ENCODE measurements around the gene CENPN. TPM values are rescaled to one million over a fixed set of nuclear protein-coding genes. Genes with fewer than 3 reads are reported as not detected.

CENPN gene
- total RNA-seq, 3 donors from 2014 or later (not counting 1 experiment from before 2014, with no cell fraction given), result 6.6 to 11.6 (median 9.0) TPM

DNA sequence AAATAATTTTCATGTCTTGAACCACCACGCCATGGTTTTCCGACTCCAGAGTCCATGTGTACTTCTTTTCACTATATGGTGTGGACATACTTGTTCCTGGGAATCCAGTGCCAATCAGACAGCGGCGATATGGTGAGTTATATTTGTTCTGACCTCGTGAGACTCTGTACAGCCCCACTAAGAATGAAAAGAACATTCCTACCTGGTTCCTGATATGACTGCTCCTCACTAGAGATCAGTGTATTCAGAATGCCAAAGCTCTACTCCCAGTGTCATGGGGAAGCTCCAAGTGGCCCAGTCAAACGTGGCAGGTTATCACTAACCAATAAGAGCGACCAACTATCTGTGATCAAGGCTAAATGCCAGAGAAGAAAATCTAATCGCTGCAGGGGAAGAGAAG is 64.0 kb downstream of the CENPN start:
- WGBS (ENCODE audit: insufficient coverage), result 89% methylated on average over 7 of the region's 8 CpGs
- Histone ChIP-seq H3K4me1 (ENCODE audit: control insufficient read depth, insufficient read depth, low read length) (no peaks in the 10 kb centered on the region), H3K9me3 (ENCODE audit: control insufficient read depth, insufficient read depth, low read length) (no peaks in the 10 kb centered on the region), H3K27me3 (ENCODE audit: control insufficient read depth, insufficient read depth, low read length) (no peaks in the 10 kb centered on the region), H3K27ac (ENCODE audit: low read length) (no peak overlapping the region), H3K4me3 (ENCODE audit: low read length) (no peak overlapping the region), H3K36me3 (ENCODE audit: control insufficient read depth, insufficient read depth, low read length) (no peaks in the 10 kb centered on the region)
- Mint-ChIP-seq H3K4me1 (no peaks in the 10 kb centered on the region), H3K9me3 (no peaks in the 10 kb centered on the region), H3K36me3 (no peaks in the 10 kb centered on the region), H3K27ac (no peak overlapping the region), H3K4me3 (no peak overlapping the region), H3K27me3 (ENCODE audit: low read depth in 2 of 2) (peaks cover 5 to 30% of the 10 kb centered on the region in 2 donors)
- intact Hi-C loops (cut with micrococcal nuclease), result no loop called here
- TF ChIP-seq, protein P1, sequence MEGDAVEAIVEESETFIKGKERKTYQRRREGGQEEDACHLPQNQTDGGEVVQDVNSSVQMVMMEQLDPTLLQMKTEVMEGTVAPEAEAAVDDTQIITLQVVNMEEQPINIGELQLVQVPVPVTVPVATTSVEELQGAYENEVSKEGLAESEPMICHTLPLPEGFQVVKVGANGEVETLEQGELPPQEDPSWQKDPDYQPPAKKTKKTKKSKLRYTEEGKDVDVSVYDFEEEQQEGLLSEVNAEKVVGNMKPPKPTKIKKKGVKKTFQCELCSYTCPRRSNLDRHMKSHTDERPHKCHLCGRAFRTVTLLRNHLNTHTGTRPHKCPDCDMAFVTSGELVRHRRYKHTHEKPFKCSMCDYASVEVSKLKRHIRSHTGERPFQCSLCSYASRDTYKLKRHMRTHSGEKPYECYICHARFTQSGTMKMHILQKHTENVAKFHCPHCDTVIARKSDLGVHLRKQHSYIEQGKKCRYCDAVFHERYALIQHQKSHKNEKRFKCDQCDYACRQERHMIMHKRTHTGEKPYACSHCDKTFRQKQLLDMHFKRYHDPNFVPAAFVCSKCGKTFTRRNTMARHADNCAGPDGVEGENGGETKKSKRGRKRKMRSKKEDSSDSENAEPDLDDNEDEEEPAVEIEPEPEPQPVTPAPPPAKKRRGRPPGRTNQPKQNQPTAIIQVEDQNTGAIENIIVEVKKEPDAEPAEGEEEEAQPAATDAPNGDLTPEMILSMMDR (IDR thresholded peaks at IDR 0.05), result no peak
- DNase-seq, result no peak
- ATAC-seq, result no peak

DNA sequence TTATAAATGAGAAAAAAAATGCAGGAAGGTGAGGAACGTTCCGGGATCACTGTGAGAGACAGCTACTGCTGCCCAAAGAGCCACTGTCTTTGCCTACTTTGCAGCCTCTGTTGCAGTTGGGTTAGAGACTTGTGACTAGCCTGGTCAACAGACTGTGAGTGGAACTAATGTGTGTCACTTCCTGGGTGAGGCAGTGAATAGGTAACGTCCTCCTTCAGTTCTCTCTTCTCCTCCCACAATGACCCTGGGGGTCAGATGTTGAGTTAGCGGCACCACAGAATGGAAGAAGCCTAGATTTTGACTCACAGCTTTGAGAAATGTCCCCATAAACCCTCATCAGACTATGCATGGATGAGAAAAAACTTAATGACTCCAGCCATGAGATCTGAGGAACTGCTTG is 64.8 kb downstream of the CENPN start:
- Histone ChIP-seq H3K9me3 (ENCODE audit: control insufficient read depth, insufficient read depth, low read length) (no peaks in the 10 kb centered on the region), H3K27ac (ENCODE audit: low read length) (no peak overlapping the region), H3K4me3 (ENCODE audit: low read length) (no peak overlapping the region), H3K36me3 (ENCODE audit: control insufficient read depth, insufficient read depth, low read length) (no peaks in the 10 kb centered on the region), H3K4me1 (ENCODE audit: control insufficient read depth, insufficient read depth, low read length) (peaks cover 6% of the 10 kb centered on the region), H3K27me3 (ENCODE audit: control insufficient read depth, insufficient read depth, low read length) (no peaks in the 10 kb centered on the region)
- Mint-ChIP-seq H3K4me1 (no peaks in the 10 kb centered on the region), H3K27me3 (ENCODE audit: low read depth in 2 of 2) (peaks cover 5 to 30% of the 10 kb centered on the region in 2 donors), H3K36me3 (no peaks in the 10 kb centered on the region), H3K27ac (no peak overlapping the region), H3K4me3 (no peak overlapping the region), H3K9me3 (no peaks in the 10 kb centered on the region)
- WGBS (ENCODE audit: insufficient coverage), result 72% methylated on average over 4 of the region's 4 CpGs
- ATAC-seq, result no peak
- no peak for DNase-seq
- intact Hi-C loops (cut with micrococcal nuclease), result no loop called here
- TF ChIP-seq, protein P1 (IDR thresholded peaks at IDR 0.05), result no peak

DNA sequence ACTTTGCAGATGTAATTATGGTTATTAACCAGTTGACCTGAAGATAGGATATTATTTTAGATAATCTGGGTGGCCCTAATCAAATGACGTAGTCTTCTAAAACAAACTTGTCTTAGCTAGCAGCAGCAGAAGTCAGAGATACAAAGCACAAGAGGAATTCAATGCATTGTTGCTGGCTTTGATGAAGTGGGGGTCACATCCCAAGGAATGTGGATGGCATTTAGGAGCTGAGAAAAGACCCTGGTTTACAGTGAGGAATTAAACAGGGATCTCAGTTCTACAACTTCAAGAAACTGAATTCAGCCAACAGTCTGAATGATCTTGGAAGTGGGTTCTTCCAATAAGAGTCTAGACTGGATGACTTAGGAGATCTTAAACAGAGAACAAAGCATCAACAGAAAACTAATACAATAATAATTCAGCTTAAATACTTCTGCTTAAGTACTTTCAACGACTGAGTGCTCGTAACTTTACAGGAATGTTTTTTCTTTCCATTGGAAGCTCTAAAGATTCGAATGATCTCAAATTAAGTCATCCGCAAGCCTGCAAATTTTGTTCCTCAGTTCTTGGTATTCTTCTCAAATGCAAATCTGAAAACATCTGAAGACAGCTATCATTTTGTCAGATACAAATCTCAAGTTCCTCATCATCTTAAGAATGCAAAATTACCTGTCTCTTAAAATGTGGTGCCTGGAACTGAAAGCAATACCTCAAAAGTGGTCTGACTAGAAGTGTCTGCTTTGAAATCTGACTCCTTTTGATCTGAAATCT is 66.7 kb downstream of the CENPN start:
- no peak overlapping the region for H3K4me3 Mint-ChIP-seq
- Histone ChIP-seq H3K9me3 (ENCODE audit: control insufficient read depth, insufficient read depth, low read length) (no peaks in the 10 kb centered on the region), H3K36me3 (ENCODE audit: control insufficient read depth, insufficient read depth, low read length) (no peaks in the 10 kb centered on the region), H3K27ac (ENCODE audit: low read length) (no peak overlapping the region), H3K4me3 (ENCODE audit: low read length) (no peak overlapping the region), H3K4me1 (ENCODE audit: control insufficient read depth, insufficient read depth, low read length) (peaks cover 13% of the 10 kb centered on the region), H3K27me3 (ENCODE audit: control insufficient read depth, insufficient read depth, low read length) (no peaks in the 10 kb centered on the region)
- H3K27me3 Mint-ChIP-seq (ENCODE audit: low read depth in 2 of 2), result peaks cover 5 to 30% of the 10 kb centered on the region in 2 donors
- H3K4me1 Mint-ChIP-seq, result no peaks in the 10 kb centered on the region
- ATAC-seq (no peak), DNase-seq (no peak)
- no peaks in the 10 kb centered on the region for H3K36me3 Mint-ChIP-seq
- no peaks in the 10 kb centered on the region for H3K9me3 Mint-ChIP-seq
- H3K27ac Mint-ChIP-seq, result no peak overlapping the region
- intact Hi-C loops (cut with micrococcal nuclease), result no loop called here
- TF ChIP-seq, protein P1 (IDR thresholded peaks at IDR 0.05), result no peak
- 74% methylated on average over 5 of the region's 5 CpGs for WGBS (ENCODE audit: insufficient coverage)
